HCT116 (cell line): Measurements from ENCODE around the gene FRA10AC1. TPM values are rescaled to one million over a fixed set of nuclear protein-coding genes. Genes with fewer than 3 reads are reported as not detected.

Experiments
- ATAC-seq: fragments of 200-7000 bp; cut with Tn5 transposase; 2 replicates; pipeline ENCODE4 v1.9.1; 2020; ENCODE audit warnings: mild to moderate bottlenecking, moderate library complexity
- BruUV-seq: library from RNA; stranded (reverse); fragments of 400-500 nt; replicated peaks from 2 replicates; lab custom pipeline; 2021; lab: Mats Ljungman, UMichigan
- CTCF ChIA-PET: fragments of 300-600 bp; sonication (Branson Sonifier 250); formaldehyde crosslinking; loops from one replicate; lab custom pipeline; 2021; ENCODE audit warnings: antibody characterized with exemption; lab: Charles Lee
- POLR2A ChIA-PET: fragments of 300-600, 350-600 bp; sonication (Branson Sonifier 250); formaldehyde crosslinking; loops from one replicate; lab custom pipeline; 2021; ENCODE audit warnings: antibody characterized with exemption; lab: Charles Lee
- RAD21 ChIA-PET, 2 experiments: fragments of 300-600 bp; sonication (Branson Sonifier 250); formaldehyde crosslinking; loops; one replicate each; lab custom pipeline; 2023; ENCODE audit warnings: low total read pairs in 2 of 2; ENCODE audit not compliant: uncharacterized antibody in 2 of 2, unreplicated experiment in 2 of 2, low non-redundant PET in 1 of 2; lab: Charles Lee
- DNase-seq: peaks from one replicate; pipeline ENCODE4 v3.0.0-alpha.2; 2010; ENCODE audit warnings: low read depth, low spot score
- H2AFZ ChIP-seq: fragments of 200-600 bp; shearing (Covaris generic), sonication (generic); 2 replicates; pipeline ENCODE4 v1.6.1; 2017; ENCODE audit warnings: low read depth, mixed run types, mixed read lengths, antibody characterized with exemption, low read length; ENCODE audit not compliant: poor library complexity, severe bottlenecking
- H3K27ac ChIP-seq: 2 replicates; pipeline ENCODE4 v1.5.1; 2012; ENCODE audit warnings: low read depth, low read length
- H3K27me3 ChIP-seq: fragments of 200-600 bp; sonication (generic); 2 replicates; pipeline ENCODE4 v1.6.1; 2016; ENCODE audit warnings: mixed run types, low read length, mixed read lengths; ENCODE audit not compliant: insufficient read depth
- H3K36me3 ChIP-seq, 2 experiments: fragments of 200-500 bp in 1 of 2; fragments of 200-600 bp in 1 of 2; sonication (Bioruptor generic) in 1 of 2; sonication (generic) in 1 of 2; 2 replicates each; pipeline versions ENCODE4 v1.5.1 to v1.6.1; 2014 to 2016; ENCODE audit warnings: low read length in 2 of 2, inconsistent platforms in 1 of 2, mixed read lengths in 1 of 2, mixed run types in 1 of 2; ENCODE audit not compliant: insufficient read depth in 2 of 2, control insufficient read depth in 1 of 2
- H3K4me1 ChIP-seq, 2 experiments: fragments of 200-600 bp in 1 of 2; sonication (generic) in 1 of 2; 2 replicates each; pipeline versions ENCODE4 v1.5.1 to v1.6.1; 2012 to 2017; ENCODE audit warnings: low read length in 2 of 2, inconsistent platforms in 1 of 2, mild to moderate bottlenecking in 1 of 2, mixed read lengths in 1 of 2, mixed run types in 1 of 2, moderate library complexity in 1 of 2; ENCODE audit not compliant: insufficient read depth in 2 of 2, control insufficient read depth in 1 of 2
- H3K4me2 ChIP-seq: fragments of 200-600 bp; sonication (generic); 2 replicates; pipeline ENCODE4 v1.6.1; 2017; ENCODE audit warnings: mixed run types, low read length, mixed read lengths
- H3K4me3 ChIP-seq, 2 experiments: fragments of 200-600 bp in 1 of 2; sonication (generic) in 1 of 2; replicated peaks in 1 of 2; 2 replicates each; pipeline ENCODE4 v1.5.1; 2011 to 2016; ENCODE audit warnings: low read length in 2 of 2, control low read depth in 1 of 2, low read depth in 1 of 2, mild to moderate bottlenecking in 1 of 2, mixed read lengths in 1 of 2, mixed run types in 1 of 2
- H3K79me2 ChIP-seq: fragments of 200-600 bp; sonication (generic); 2 replicates; pipeline ENCODE4 v1.6.1; 2017; ENCODE audit warnings: mild to moderate bottlenecking, mixed run types, low read length, moderate library complexity, mixed read lengths; ENCODE audit not compliant: insufficient read depth
- H3K9ac ChIP-seq: fragments of 200-600 bp; sonication (generic); 2 replicates; pipeline ENCODE4 v1.6.1; 2016; ENCODE audit warnings: low read length, mixed read lengths
- H3K9me2 ChIP-seq: fragments of 200-600 bp; sonication (generic), shearing (Covaris generic); 2 replicates; pipeline ENCODE4 v1.6.1; 2017; ENCODE audit warnings: mixed run types, mild to moderate bottlenecking, moderate library complexity; ENCODE audit not compliant: insufficient read depth
- H3K9me3 ChIP-seq, 2 experiments: fragments of 200-500 bp in 1 of 2; fragments of 200-600 bp in 1 of 2; sonication (Bioruptor generic) in 1 of 2; sonication (generic) in 1 of 2; 2 replicates each; pipeline ENCODE4 v1.6.1; 2014 to 2017; ENCODE audit warnings: low read length in 2 of 2, mixed read lengths in 2 of 2, inconsistent platforms in 1 of 2, low read depth in 1 of 2, mild to moderate bottlenecking in 1 of 2, mixed run types in 1 of 2, moderate library complexity in 1 of 2; ENCODE audit not compliant: control insufficient read depth in 1 of 2, insufficient read depth in 1 of 2
- H4K20me1 ChIP-seq: fragments of 200-600 bp; sonication (generic), shearing (Covaris generic); 2 replicates; pipeline ENCODE4 v1.6.1; 2017; ENCODE audit warnings: mixed run types, mild to moderate bottlenecking, moderate library complexity; ENCODE audit not compliant: insufficient read depth
- ELF1 ChIP-seq: IDR thresholded peaks from 2 replicates; pipeline ENCODE4 v1.6.1; 2012; ENCODE audit warnings: low read depth, borderline replicate concordance
- JUND ChIP-seq: IDR thresholded peaks from 2 replicates; pipeline ENCODE4 v1.6.1; 2012
- POLR2A ChIP-seq: IDR thresholded peaks from 2 replicates; pipeline ENCODE4 v1.7.0; 2011; ENCODE audit warnings: borderline replicate concordance; ENCODE audit not compliant: insufficient read depth, insufficient read length; ENCODE audit errors: extremely low read depth
- POLR2AphosphoS5 ChIP-seq: IDR thresholded peaks from 2 replicates; pipeline ENCODE4 v1.6.1; 2011; ENCODE audit warnings: mild to moderate bottlenecking, low read depth, low read length, moderate library complexity
- REST ChIP-seq: IDR thresholded peaks from 2 replicates; pipeline ENCODE4 v1.6.1; 2012; ENCODE audit warnings: low read depth
- SIN3A ChIP-seq: IDR thresholded peaks from 2 replicates; pipeline ENCODE4 v1.6.1; 2012; ENCODE audit warnings: low read depth
- SRF ChIP-seq: IDR thresholded peaks from 2 replicates; pipeline ENCODE4 v1.6.1; 2012; ENCODE audit warnings: low read depth
- YY1 ChIP-seq: IDR thresholded peaks from 2 replicates; pipeline ENCODE4 v1.6.1; 2011; ENCODE audit warnings: low read length, low read depth, moderate library complexity, mild to moderate bottlenecking; ENCODE audit not compliant: insufficient replicate concordance; ENCODE audit errors: extremely low read depth
- ZBTB33 ChIP-seq: IDR thresholded peaks from 2 replicates; pipeline ENCODE4 v1.6.1; 2011; ENCODE audit warnings: mild to moderate bottlenecking, low read length, moderate library complexity; ENCODE audit not compliant: insufficient replicate concordance; ENCODE audit errors: extremely low read depth
- intact Hi-C: fragments of 100-400 bp; cut with micrococcal nuclease; formaldehyde crosslinking; loops from 2 replicates; pipeline ENCODE4 v1.10.0; 2022
- total RNA-seq: library from RNA; stranded (reverse); gene quantifications from one replicate; pipeline ENCODE4 v1.2.1, GENCODE V29; 2021; ENCODE audit not compliant: unreplicated experiment

FRA10AC1 gene
- total RNA-seq, 1 experiment from 2014 or later: 21.9 TPM

- TF ChIP-seq JUND (no peak), SRF (no peak), YY1 (no peak), POLR2A (no peak), SIN3A (no peak), POLR2AphosphoS5 (no peak), ELF1 (no peak)
These were observed 1.4 kb upstream of the FRA10AC1 start (continued) for GRCh38 chr10:93703841-93704240.

GRCh38 chr10:93703066-93703465, 674 bp upstream of the FRA10AC1 start:
- Histone ChIP-seq H3K4me3 (peak overlapping the region; percentile 66 to 84), H4K20me1 (no peaks in the 10 kb centered on the region), H3K9ac (peak overlapping the region; percentile 83), H3K27ac (peak overlapping the region; percentile 71; the same call in 1 of the 2 replicates), H3K4me1 (peaks cover 3 to 14% of the 10 kb centered on the region in 2 experiments), H3K9me3 (no peaks in the 10 kb centered on the region), H3K4me2 (peak overlapping the region; percentile 76), H3K27me3 (no peaks in the 10 kb centered on the region), H3K79me2 (peaks cover 13% of the 10 kb centered on the region), H3K36me3 (peaks cover 11 to 13% of the 10 kb centered on the region in 2 experiments), H2AFZ (peak overlapping the region; percentile 91), H3K9me2 (no peaks in the 10 kb centered on the region)
- BruUV-seq: no TSS peak
- ChIA-PET POLR2A (interaction anchor here (0.6 to 1.3 kb wide), 2 partner anchors 207 to 1615 kb away, joined by 4 read pairs; partner anchors contain the start of gene CEP55), RAD21 (interaction anchor here in 1 of 2 experiments (0.7 kb wide), 2 partner anchors 42 to 1991 kb away, joined by 3 read pairs; partner anchors contain the start of gene TCTN3), CTCF (interaction anchor here (1.1 to 1.5 kb wide), 4 partner anchors 24 to 148 kb away, joined by 3 to 9 read pairs (median 4); no protein-coding TSS in a partner anchor)
- intact Hi-C loops: no loop called here
- no peak for TF ChIP-seq SRF
- no peak for TF ChIP-seq POLR2AphosphoS5
- TF ChIP-seq REST: no peak
- no peak for TF ChIP-seq ZBTB33
- TF ChIP-seq POLR2A: no peak
- no peak for DNase-seq
- ATAC-seq: no peak
